HEK293T (cell line): Measurements from ENCODE around the gene HOXB5.

Experiments
- CTCF ChIA-PET: fragments of 350-600 bp; formaldehyde crosslinking; extraction: SDS; loops from one replicate; lab custom pipeline; 2021; ENCODE audit warnings: antibody characterized with exemption, inconsistent platforms; lab: Yijun Ruan, JAX
- POLR2A ChIA-PET: fragments of 350-600 bp; formaldehyde crosslinking; extraction: SDS; loops from one replicate; lab custom pipeline; 2020; ENCODE audit warnings: antibody characterized with exemption, inconsistent platforms; lab: Yijun Ruan, JAX
- DNase-seq: peaks from one replicate; pipeline ENCODE4 v3.0.0; 2012; ENCODE audit warnings: mixed read lengths; ENCODE audit errors: extremely low spot score
- ARNT ChIP-seq: fragments of 450-650 bp; IDR thresholded peaks from 2 replicates; pipeline ENCODE4 v1.6.1; 2017; ENCODE audit warnings: mild to moderate bottlenecking
- BHLHE40 ChIP-seq: fragments of 450-650 bp; IDR thresholded peaks from 2 replicates; pipeline ENCODE4 v1.6.1; 2016; ENCODE audit warnings: mild to moderate bottlenecking, moderate library complexity, borderline replicate concordance
- CTBP1 ChIP-seq: fragments of 450-650 bp; IDR thresholded peaks from 2 replicates; pipeline ENCODE4 v1.6.1; 2016; ENCODE audit warnings: borderline replicate concordance
- ELF4 ChIP-seq: fragments of 450-650 bp; IDR thresholded peaks from 2 replicates; pipeline ENCODE4 v1.6.1; 2017; ENCODE audit warnings: antibody characterized with exemption
- FOXA1 ChIP-seq: fragments of 450-650 bp; IDR thresholded peaks from 2 replicates; pipeline ENCODE4 v1.6.1; 2016; ENCODE audit warnings: mild to moderate bottlenecking
- FOXK2 ChIP-seq: fragments of 450-650 bp; IDR thresholded peaks from 2 replicates; pipeline ENCODE4 v1.6.1; 2016; ENCODE audit warnings: mild to moderate bottlenecking
- FOXM1 ChIP-seq: fragments of 450-650 bp; IDR thresholded peaks from 2 replicates; pipeline ENCODE4 v1.6.1; 2017; ENCODE audit warnings: mild to moderate bottlenecking, borderline replicate concordance
- HDGF ChIP-seq: fragments of 450-650 bp; IDR thresholded peaks from 2 replicates; pipeline ENCODE4 v1.6.1; 2017; ENCODE audit warnings: antibody characterized with exemption, borderline replicate concordance
- L3MBTL2 ChIP-seq: fragments of 450-650 bp; conservative IDR thresholded peaks from 2 replicates; pipeline ENCODE4 v1.6.1; 2016; ENCODE audit warnings: mild to moderate bottlenecking
- LEF1 ChIP-seq: fragments of 450-650 bp; IDR thresholded peaks from 2 replicates; pipeline ENCODE4 v1.6.1; 2017; ENCODE audit warnings: mild to moderate bottlenecking, borderline replicate concordance
- NFRKB ChIP-seq: fragments of 450-650 bp; IDR thresholded peaks from 2 replicates; pipeline ENCODE4 v1.6.1; 2016; ENCODE audit warnings: mild to moderate bottlenecking, moderate library complexity
- PKNOX1 ChIP-seq: fragments of 450-650 bp; IDR thresholded peaks from 2 replicates; pipeline ENCODE4 v1.6.1; 2016
- SP1 ChIP-seq: fragments of 450-650 bp; IDR thresholded peaks from 2 replicates; pipeline ENCODE4 v1.6.1; 2017
- SUZ12 ChIP-seq: fragments of 450-650 bp; IDR thresholded peaks from 2 replicates; pipeline ENCODE4 v1.6.1; 2016; ENCODE audit warnings: mild to moderate bottlenecking
- TARDBP ChIP-seq: fragments of 450-650 bp; IDR thresholded peaks from 2 replicates; pipeline ENCODE4 v1.6.1; 2016
- ZNF384 ChIP-seq: fragments of 450-650 bp; IDR thresholded peaks from 2 replicates; pipeline ENCODE4 v1.6.1; 2016

Gene HOXB5

GRCh38 chr17:48579760-48580554 lies 13.6 kb downstream of the HOXB5 start:
- DNase-seq, result no peak
- ChIA-PET POLR2A (no interaction called here), CTCF (interaction anchor here (0.6 kb wide), 2 partner anchors 24 to 87 kb away, joined by 3 read pairs; no protein-coding TSS in a partner anchor)
- no peak for TF ChIP-seq TARDBP
- 0 out of 2 replicates have a peak, but pooled peaks have one; percentile 29 for TF ChIP-seq L3MBTL2
- TF ChIP-seq CTBP1, result no peak
- TF ChIP-seq PKNOX1, result peak; percentile 70

- ChIA-PET CTCF (interaction anchor here (0.6 kb wide), 2 partner anchors 23 to 87 kb away, joined by 3 read pairs; no protein-coding TSS in a partner anchor), POLR2A (interaction anchor here (0.9 to 3.4 kb wide), 2 partner anchors 10 to 17 kb away, joined by 3 to 19 read pairs; partner anchors contain the start of gene HOXB3)
- DNase-seq, result no peak
- TF ChIP-seq BHLHE40, result no peak
- no peak for TF ChIP-seq FOXK2
- TF ChIP-seq CTBP1, result no peak
- no peak for TF ChIP-seq LEF1
- no peak for TF ChIP-seq TARDBP
- TF ChIP-seq NFRKB, result no peak
- no peak for TF ChIP-seq ZNF384
- TF ChIP-seq L3MBTL2, result no peak
- no peak for TF ChIP-seq FOXA1
- no peak for TF ChIP-seq ELF4
- no peak for TF ChIP-seq SUZ12
- no peak for TF ChIP-seq FOXM1
- TF ChIP-seq PKNOX1, result no peak
- TF ChIP-seq ARNT, result no peak
- no peak for TF ChIP-seq HDGF
- no peak for TF ChIP-seq SP1
These were observed 14.2 kb downstream of the HOXB5 start for GRCh38 chr17:48579471-48579759.

GRCh38 chr17:48578616-48579470 lies 14.7 kb downstream of the HOXB5 start:
- ChIA-PET CTCF (interaction anchor here (0.8 kb wide), 1 partner anchor 37 kb away, joined by 4 read pairs; no protein-coding TSS in a partner anchor), POLR2A (interaction anchor here (0.9 to 3.4 kb wide), 2 partner anchors 10 to 16 kb away, joined by 3 to 19 read pairs; partner anchors contain the start of gene HOXB3)
- TF ChIP-seq FOXK2, result no peak
- no peak for TF ChIP-seq PKNOX1
- no peak for TF ChIP-seq L3MBTL2
- TF ChIP-seq TARDBP, result no peak
- no peak for TF ChIP-seq SUZ12
- TF ChIP-seq CTBP1, result no peak
- TF ChIP-seq LEF1, result no peak
- no peak for TF ChIP-seq ZNF384
- TF ChIP-seq BHLHE40, result no peak
- no peak for TF ChIP-seq NFRKB
- TF ChIP-seq HDGF, result no peak
- no peak for TF ChIP-seq FOXM1
- no peak for TF ChIP-seq ELF4
- no peak for TF ChIP-seq SP1
- TF ChIP-seq ARNT, result no peak
- TF ChIP-seq FOXA1, result no peak
- DNase-seq, result no peak

- TF ChIP-seq NFRKB, result no peak
- CTCF ChIA-PET, result interaction anchor here (1.0 kb wide), 1 partner anchor 43 kb away, joined by 4 read pairs; no protein-coding TSS in a partner anchor
- no peak for DNase-seq
- POLR2A ChIA-PET, result interaction anchor here (3.4 kb wide), 1 partner anchor 11 kb away, joined by 19 read pairs; the partner anchor contains the start of gene HOXB3
These were observed 15.5 kb downstream of the HOXB5 start, which contains the start of gene HOXB4 for GRCh38 chr17:48577946-48578615. TSS of gene HOXB4 (minus strand) at chr17:48578350. CDS start at chr17:48578319, 31 bp downstream.

- POLR2A ChIA-PET, result interaction anchor here (1.1 to 3.4 kb wide), 4 partner anchors 11 to 38 kb away, joined by 3 to 19 read pairs (median 4); partner anchors contain the start of genes HOXB3 and HOXB8
- TF ChIP-seq CTBP1 (peak; percentile 99), HDGF (no peak), SUZ12 (no peak), ELF4 (no peak), FOXA1 (no peak), NFRKB (no peak), SP1 (no peak), BHLHE40 (no peak), TARDBP (no peak), FOXK2 (no peak), ARNT (peak; percentile 85), L3MBTL2 (peak; percentile 45), FOXM1 (peak; percentile 69; the same call in 1 of the 2 replicates), LEF1 (peak; percentile 98), PKNOX1 (peak; percentile 94), ZNF384 (no peak)
- DNase-seq, result no peak
- CTCF ChIA-PET, result interaction anchor here (1.0 kb wide), 1 partner anchor 43 kb away, joined by 4 read pairs; no protein-coding TSS in a partner anchor
These were observed 16.1 kb downstream of the HOXB5 start for GRCh38 chr17:48577330-48577945.
